ENCODE measurements around the gene TEP1.

DNA sequence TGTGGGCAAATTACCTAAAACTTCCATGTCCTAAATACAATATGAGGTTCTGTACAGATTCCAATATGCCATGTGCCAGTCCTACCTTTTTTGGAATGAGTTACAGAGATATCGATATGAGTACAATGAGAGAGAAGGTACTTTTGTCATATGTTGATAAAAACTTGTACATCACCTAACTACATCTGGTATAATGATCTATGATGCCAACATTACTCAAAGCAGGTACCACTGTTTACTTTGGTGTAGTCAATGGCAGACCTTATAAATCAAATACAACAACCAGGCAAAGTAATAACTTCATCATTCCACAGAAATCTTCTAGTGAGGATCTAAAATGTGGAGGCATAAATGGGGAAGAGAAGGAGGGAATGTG, 12.7 kb downstream of the TEP1 start:
- TF ChIP-seq POLR2AphosphoS5 (IDR thresholded peaks at IDR 0.05) = no peak
- TF ChIP-seq, protein P1, sequence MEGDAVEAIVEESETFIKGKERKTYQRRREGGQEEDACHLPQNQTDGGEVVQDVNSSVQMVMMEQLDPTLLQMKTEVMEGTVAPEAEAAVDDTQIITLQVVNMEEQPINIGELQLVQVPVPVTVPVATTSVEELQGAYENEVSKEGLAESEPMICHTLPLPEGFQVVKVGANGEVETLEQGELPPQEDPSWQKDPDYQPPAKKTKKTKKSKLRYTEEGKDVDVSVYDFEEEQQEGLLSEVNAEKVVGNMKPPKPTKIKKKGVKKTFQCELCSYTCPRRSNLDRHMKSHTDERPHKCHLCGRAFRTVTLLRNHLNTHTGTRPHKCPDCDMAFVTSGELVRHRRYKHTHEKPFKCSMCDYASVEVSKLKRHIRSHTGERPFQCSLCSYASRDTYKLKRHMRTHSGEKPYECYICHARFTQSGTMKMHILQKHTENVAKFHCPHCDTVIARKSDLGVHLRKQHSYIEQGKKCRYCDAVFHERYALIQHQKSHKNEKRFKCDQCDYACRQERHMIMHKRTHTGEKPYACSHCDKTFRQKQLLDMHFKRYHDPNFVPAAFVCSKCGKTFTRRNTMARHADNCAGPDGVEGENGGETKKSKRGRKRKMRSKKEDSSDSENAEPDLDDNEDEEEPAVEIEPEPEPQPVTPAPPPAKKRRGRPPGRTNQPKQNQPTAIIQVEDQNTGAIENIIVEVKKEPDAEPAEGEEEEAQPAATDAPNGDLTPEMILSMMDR (IDR thresholded peaks at IDR 0.05) = no peak
- TF ChIP-seq POLR2A (IDR thresholded peaks at IDR 0.05) = no peak

Measured in transverse colon (tissue), 4 donors.